ENCODE results near the gene TUBGCP2.

The TUBGCP2 gene

DNA sequence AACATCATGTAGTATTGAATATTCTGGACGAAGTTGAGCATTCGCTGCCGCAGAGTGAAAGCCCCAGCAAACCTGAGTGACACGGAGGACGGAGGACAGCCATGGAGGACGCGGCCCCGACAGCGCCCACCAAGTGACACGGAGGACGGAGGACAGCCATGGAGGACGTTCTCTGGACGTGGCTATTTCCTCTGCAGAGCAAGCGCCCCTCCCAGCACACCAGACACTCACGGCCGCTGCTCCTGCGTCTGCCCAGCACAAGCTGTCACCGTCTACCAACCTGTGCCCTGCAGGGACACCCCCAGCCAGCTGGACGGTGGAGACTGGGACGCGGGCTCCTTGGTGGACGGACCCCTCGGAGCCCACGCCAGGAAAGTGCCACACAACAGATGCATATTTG, 24.7 kb downstream of the TUBGCP2 start:
- TF ChIP-seq CTCF (IDR thresholded peaks at IDR 0.05; ENCODE audit: low read depth, low read length, missing control alignments), result no peak
- in situ Hi-C loops (cut with HindIII; ENCODE audit: low pct_ligation_motif_present, low sequenced_read_pairs), result no loop called here
- no peaks in the 10 kb centered on the region for H3K27me3 ChIP-seq (replicated peaks)
- H3K4me3 ChIP-seq (ENCODE audit: low read depth, low read length), result no peak overlapping the region
- H3K36me3 ChIP-seq (replicated peaks), result peaks cover 59% of the 10 kb centered on the region
- no peak for DNase-seq
- H3K27ac ChIP-seq, result no peak overlapping the region

GRCh38 chr10:133282846-133283390, 25.8 kb downstream of the TUBGCP2 start:
- no peak overlapping the region for H3K27ac ChIP-seq
- peaks cover 51% of the 10 kb centered on the region for H3K36me3 ChIP-seq (replicated peaks)
- no peak overlapping the region for H3K4me3 ChIP-seq (ENCODE audit: low read depth, low read length)
- H3K27me3 ChIP-seq (replicated peaks), result no peaks in the 10 kb centered on the region
- in situ Hi-C loops (cut with HindIII; ENCODE audit: low pct_ligation_motif_present, low sequenced_read_pairs), result no loop called here
- no peak for TF ChIP-seq CTCF (IDR thresholded peaks at IDR 0.05; ENCODE audit: low read depth, low read length, missing control alignments)
- no peak for DNase-seq

DNA sequence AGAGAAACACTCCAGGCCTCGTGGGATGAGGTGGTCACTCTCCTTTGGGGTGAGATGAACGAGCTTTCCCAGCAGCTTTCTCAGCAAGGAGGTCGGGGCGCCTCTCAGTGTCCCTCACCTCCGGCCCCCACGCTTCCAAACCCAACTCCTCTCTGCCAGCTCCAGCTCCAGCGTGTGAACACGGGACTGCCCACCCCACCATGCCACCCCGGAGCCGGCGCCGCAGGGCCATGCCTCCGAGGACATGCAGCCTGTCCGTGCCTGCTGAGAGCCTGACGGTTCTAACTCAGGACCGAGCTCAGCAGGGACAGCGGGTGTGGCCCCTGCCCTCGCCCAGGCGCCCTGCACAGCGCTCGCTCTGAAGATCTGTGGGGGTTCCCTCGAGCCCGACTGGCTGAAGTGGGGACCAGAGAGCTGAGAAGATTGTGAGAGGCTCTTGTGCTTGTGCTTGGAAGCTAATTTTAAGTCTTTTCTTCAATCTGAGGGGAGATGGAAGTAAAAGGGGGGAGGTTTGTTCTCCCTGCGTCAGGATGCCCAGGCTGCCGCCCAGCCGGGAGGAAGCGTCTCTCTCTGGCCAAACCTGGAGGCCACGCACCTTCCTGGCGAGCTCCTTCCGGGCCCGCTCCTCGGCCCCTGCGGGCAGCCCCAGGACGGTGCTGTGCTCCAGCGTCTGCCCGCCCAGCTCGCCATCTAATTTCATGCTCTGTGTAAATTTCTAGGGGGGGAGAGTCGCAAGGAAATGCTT, 26.9 kb downstream of the TUBGCP2 start:
- in situ Hi-C loops (cut with HindIII; ENCODE audit: low pct_ligation_motif_present, low sequenced_read_pairs), result no loop called here
- Histone ChIP-seq H3K27ac (no peak overlapping the region), H3K27me3 (replicated peaks) (no peaks in the 10 kb centered on the region), H3K36me3 (replicated peaks) (peaks cover 49% of the 10 kb centered on the region), H3K4me3 (ENCODE audit: low read depth, low read length) (no peak overlapping the region)
- no peak for DNase-seq
- no peak for TF ChIP-seq CTCF (IDR thresholded peaks at IDR 0.05; ENCODE audit: low read depth, low read length, missing control alignments)

DNA sequence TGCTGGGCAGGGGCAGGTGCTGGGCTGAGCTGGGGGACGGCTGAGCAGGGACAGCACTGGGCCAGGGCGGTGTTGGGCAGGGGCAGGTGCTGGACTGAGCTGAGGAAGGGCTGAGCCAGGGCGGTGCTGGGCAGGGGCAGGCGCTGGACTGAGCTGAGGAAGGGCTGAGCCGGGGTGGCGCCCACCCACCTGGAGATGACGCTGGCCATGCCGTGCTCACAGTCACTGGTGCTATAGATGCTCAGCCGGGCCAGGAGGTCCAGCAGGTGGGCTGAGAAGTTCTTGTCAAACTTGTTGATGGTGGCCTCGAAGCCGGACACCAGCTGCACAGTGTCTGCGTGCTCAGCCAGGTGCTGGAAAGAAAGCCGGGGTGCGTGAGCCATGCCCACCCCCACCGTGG, 27.6 kb downstream of the TUBGCP2 start:
- peaks cover 44% of the 10 kb centered on the region for H3K36me3 ChIP-seq (replicated peaks)
- H3K4me3 ChIP-seq (ENCODE audit: low read depth, low read length), result no peak overlapping the region
- H3K27me3 ChIP-seq (replicated peaks), result peaks cover 2% of the 10 kb centered on the region
- no peak for TF ChIP-seq CTCF (IDR thresholded peaks at IDR 0.05; ENCODE audit: low read depth, low read length, missing control alignments)
- no peak for DNase-seq
- H3K27ac ChIP-seq, result no peak overlapping the region
- in situ Hi-C loops (cut with HindIII; ENCODE audit: low pct_ligation_motif_present, low sequenced_read_pairs), result no loop called here

DNA sequence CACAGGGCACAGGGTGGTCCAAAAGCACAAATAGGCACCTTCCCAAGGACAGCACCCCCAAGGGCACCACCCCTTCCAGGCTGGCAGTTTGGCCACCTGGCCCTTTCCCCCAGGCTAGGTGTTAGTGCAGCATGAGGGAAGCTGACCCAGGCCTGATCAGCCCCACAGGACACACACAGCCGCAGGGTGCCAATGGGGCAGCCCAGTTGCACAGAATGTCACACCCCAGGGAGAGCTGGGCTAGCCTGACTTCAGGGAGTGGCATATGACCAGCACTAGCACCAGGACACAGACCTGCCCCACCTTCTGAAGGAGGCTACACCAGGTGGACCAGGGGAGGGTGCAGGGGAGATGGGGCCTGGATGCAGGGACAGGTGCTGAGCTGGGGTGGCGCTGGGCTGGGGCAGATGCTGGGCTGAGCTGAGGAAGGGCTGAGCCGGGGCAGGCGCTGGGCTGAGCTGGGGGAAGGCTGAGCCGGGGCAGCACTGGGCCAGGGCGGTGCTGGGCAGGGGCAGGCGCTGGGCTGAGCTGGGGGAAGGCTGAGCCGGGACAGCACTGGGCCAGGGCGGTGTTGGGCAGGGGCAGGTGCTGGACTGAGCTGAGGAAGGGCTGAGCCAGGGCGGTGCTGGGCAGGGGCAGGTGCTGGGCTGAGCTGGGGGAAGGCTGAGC, 28.1 kb downstream of the TUBGCP2 start:
- Histone ChIP-seq H3K27me3 (replicated peaks) (peaks cover 2% of the 10 kb centered on the region), H3K4me3 (ENCODE audit: low read depth, low read length) (no peak overlapping the region), H3K36me3 (replicated peaks) (peaks cover 39% of the 10 kb centered on the region), H3K27ac (no peak overlapping the region)
- in situ Hi-C loops (cut with HindIII; ENCODE audit: low pct_ligation_motif_present, low sequenced_read_pairs), result no loop called here
- no peak for TF ChIP-seq CTCF (IDR thresholded peaks at IDR 0.05; ENCODE audit: low read depth, low read length, missing control alignments)
- DNase-seq, result no peak

Data from brain microvascular endothelial cell (primary cell).